ENCODE measurements around the gene AK9.

DNA sequence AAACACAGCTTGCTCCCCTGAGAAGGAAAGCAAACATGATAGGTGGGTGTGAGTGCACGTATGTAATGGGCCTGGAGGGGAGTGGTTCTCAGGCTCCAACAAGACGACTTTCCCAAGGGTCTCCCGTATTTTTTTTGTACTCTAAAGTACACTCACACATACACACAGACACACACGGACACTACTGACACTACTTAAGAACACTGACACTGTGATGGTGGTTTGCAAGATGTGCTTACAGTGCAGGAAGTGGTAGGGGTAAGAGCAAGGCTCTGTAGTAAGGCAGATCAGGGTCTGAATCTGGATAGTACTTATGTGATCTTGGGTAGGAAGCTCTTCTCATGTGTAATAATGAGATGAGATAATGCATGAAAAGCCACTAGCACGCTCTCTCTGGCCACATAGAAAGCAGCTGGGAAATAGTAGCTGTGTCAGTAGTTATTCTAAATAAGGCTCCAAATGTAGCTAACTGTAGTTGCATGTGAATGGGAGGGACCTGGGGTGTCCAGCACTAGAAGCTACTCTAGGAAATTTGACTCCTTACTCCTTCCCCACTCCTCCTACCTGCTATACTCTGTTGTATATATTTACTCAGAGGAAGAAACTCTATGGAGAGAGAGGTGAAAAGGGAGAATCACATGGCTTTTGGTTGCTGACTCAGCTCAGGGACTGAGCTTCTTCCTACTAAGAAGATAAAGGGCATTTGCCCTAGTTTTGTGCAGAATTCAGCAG is 199.6 kb downstream of the AK9 start:
- TF ChIP-seq, protein P1, sequence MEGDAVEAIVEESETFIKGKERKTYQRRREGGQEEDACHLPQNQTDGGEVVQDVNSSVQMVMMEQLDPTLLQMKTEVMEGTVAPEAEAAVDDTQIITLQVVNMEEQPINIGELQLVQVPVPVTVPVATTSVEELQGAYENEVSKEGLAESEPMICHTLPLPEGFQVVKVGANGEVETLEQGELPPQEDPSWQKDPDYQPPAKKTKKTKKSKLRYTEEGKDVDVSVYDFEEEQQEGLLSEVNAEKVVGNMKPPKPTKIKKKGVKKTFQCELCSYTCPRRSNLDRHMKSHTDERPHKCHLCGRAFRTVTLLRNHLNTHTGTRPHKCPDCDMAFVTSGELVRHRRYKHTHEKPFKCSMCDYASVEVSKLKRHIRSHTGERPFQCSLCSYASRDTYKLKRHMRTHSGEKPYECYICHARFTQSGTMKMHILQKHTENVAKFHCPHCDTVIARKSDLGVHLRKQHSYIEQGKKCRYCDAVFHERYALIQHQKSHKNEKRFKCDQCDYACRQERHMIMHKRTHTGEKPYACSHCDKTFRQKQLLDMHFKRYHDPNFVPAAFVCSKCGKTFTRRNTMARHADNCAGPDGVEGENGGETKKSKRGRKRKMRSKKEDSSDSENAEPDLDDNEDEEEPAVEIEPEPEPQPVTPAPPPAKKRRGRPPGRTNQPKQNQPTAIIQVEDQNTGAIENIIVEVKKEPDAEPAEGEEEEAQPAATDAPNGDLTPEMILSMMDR (IDR thresholded peaks at IDR 0.05; ENCODE audit: borderline replicate concordance, extremely low read depth, low read length, poor library complexity, severe bottlenecking), result no peak
- TF ChIP-seq EZH2 (IDR thresholded peaks at IDR 0.05; ENCODE audit: borderline replicate concordance, low read depth, low read length, severe bottlenecking), result no peak

Measured in DND-41 (cell line).